ENCODE measurements around the gene WFDC1. TPM values are rescaled to one million over a fixed set of nuclear protein-coding genes. Genes with fewer than 3 reads are reported as not detected.

Gene WFDC1
- polyA plus RNA-seq, 1 of the 3 experiments (the other 2 are of a cell fraction), result 0.03 TPM

- no peak for TF ChIP-seq USF1 (IDR thresholded peaks at IDR 0.05; ENCODE audit: borderline replicate concordance, low read depth)
- TF ChIP-seq, protein P1, sequence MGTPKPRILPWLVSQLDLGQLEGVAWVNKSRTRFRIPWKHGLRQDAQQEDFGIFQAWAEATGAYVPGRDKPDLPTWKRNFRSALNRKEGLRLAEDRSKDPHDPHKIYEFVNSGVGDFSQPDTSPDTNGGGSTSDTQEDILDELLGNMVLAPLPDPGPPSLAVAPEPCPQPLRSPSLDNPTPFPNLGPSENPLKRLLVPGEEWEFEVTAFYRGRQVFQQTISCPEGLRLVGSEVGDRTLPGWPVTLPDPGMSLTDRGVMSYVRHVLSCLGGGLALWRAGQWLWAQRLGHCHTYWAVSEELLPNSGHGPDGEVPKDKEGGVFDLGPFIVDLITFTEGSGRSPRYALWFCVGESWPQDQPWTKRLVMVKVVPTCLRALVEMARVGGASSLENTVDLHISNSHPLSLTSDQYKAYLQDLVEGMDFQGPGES (IDR thresholded peaks at IDR 0.05; ENCODE audit: low read depth, low read length), result no peak
Observed at GRCh38 chr16:84277244-84277823, 17.3 kb upstream of the WFDC1 start (continued).

GRCh38 chr16:84278333-84278732 lies 16.3 kb upstream of the WFDC1 start:
- Histone ChIP-seq H3K9me3 (no peaks in the 10 kb centered on the region), H3F3A (replicated peaks; ENCODE audit: insufficient read depth) (no peaks in the 10 kb centered on the region)
- CTCF ChIA-PET, result interaction anchor here (1.0 to 4.3 kb wide), 22 partner anchors 8 to 302 kb away, joined by 3 to 67 read pairs (median 4); partner anchors contain the start of genes MEAK7, TAF1C and WFDC1

More at GRCh38 chr16:84278333-84278732, 16.3 kb upstream of the WFDC1 start:
- no peaks in the 10 kb centered on the region for H3K9me2 ChIP-seq
- H3K4me2 ChIP-seq, result no peak overlapping the region
- H3K4me3 ChIP-seq (ENCODE audit: low read depth in 2 of 2, low read length in 1 of 2), result no peak overlapping the region
- no peaks in the 10 kb centered on the region for H3K79me2 ChIP-seq (ENCODE audit: insufficient read depth)
- H2AFZ ChIP-seq (ENCODE audit: low read depth), result no peak overlapping the region
- POLR2A ChIA-PET, result no interaction called here
- no peak for DNase-seq
- H4K20me1 ChIP-seq (ENCODE audit: insufficient read depth), result no peaks in the 10 kb centered on the region
- TF ChIP-seq POLR2AphosphoS5 (IDR thresholded peaks at IDR 0.05; ENCODE audit: low read depth, low read length) (no peak), TEAD4 (IDR thresholded peaks at IDR 0.05; ENCODE audit: borderline replicate concordance, insufficient read depth) (no peak), TCF12 (IDR thresholded peaks at IDR 0.05) (no peak), USF2 (IDR thresholded peaks at IDR 0.05; ENCODE audit: borderline replicate concordance, low read depth, low read length) (no peak), ELF1 (IDR thresholded peaks at IDR 0.05) (no peak), GABPA (IDR thresholded peaks at IDR 0.05; ENCODE audit: low read depth) (no peak), MXI1 (IDR thresholded peaks at IDR 0.05; ENCODE audit: low read depth, low read length) (no peak), REST (IDR thresholded peaks at IDR 0.05; ENCODE audit: low read depth, low read length) (no peak), TAF1 (IDR thresholded peaks at IDR 0.05; ENCODE audit: borderline replicate concordance, low read depth, low read length) (no peak), CHD2 (IDR thresholded peaks at IDR 0.05; ENCODE audit: low read length, partially characterized antibody) (no peak), RAD21 (IDR thresholded peaks at IDR 0.05; ENCODE audit: low read length) (no peak), FOXM1 (IDR thresholded peaks at IDR 0.05; ENCODE audit: low read depth) (no peak), SMC3 (IDR thresholded peaks at IDR 0.05; ENCODE audit: low read depth, low read length) (no peak), YY1 (IDR thresholded peaks at IDR 0.05; ENCODE audit: low read depth) (no peak), NFIC (IDR thresholded peaks at IDR 0.05; ENCODE audit: borderline replicate concordance) (no peak)
- TF ChIP-seq, protein P1 (IDR thresholded peaks at IDR 0.05; ENCODE audit: low read depth, low read length), result no peak
- WGBS (ENCODE audit: low lambda C conversion rate), result 81% methylated on average over 12 of the region's 12 CpGs
- no peaks in the 10 kb centered on the region for H3K36me3 ChIP-seq (replicated peaks in 1 of 2; ENCODE audit: control insufficient read depth in 1 of 2, insufficient read depth in 2 of 2, low read length in 1 of 2)
- no peak overlapping the region for H3K27ac ChIP-seq (ENCODE audit: low read depth in 2 of 2, low read length in 1 of 2)
- no peaks in the 10 kb centered on the region for H3K27me3 ChIP-seq (ENCODE audit: insufficient read depth)
- H3K4me1 ChIP-seq (ENCODE audit: control insufficient read depth in 1 of 2, insufficient read depth in 2 of 2, low read depth in 1 of 2, low read length in 1 of 2), result no peaks in the 10 kb centered on the region; a peak in 1 of 4 replicates
- H3K9ac ChIP-seq, result no peak overlapping the region
